RWPE2 (cell line): ENCODE measurements around the gene UBE2E2.
A peak's percentile ranks its signal among the peaks of the same experiment; 100 is the strongest.

Experiments used
- ATAC-seq: fragments of 200-7000 bp; cut with Tn5 transposase; 3 replicates; pipeline ENCODE4 v1.9.1; 2021; ENCODE audit warnings: low read depth
- DNase-seq: peaks from one replicate; pipeline ENCODE4 v3.0.0-alpha.2; 2020; ENCODE audit warnings: low spot score
- H3K27ac ChIP-seq: fragments of 450-650 bp; 2 replicates; pipeline ENCODE4 v1.5.1; 2017; ENCODE audit warnings: mild to moderate bottlenecking; ENCODE audit not compliant: poor library complexity, severe bottlenecking
- H3K27me3 ChIP-seq: fragments of 250-450 bp; sonication (Bioruptor Pico); 2 replicates; pipeline ENCODE4 v1.5.1; 2021; ENCODE audit warnings: mild to moderate bottlenecking, moderate library complexity; ENCODE audit not compliant: insufficient read depth, poor library complexity, severe bottlenecking
- H3K36me3 ChIP-seq: fragments of 250-450 bp; sonication (Bioruptor Pico); 2 replicates; pipeline ENCODE4 v1.5.1; 2020; ENCODE audit warnings: low read depth, mild to moderate bottlenecking, moderate library complexity
- H3K4me1 ChIP-seq: fragments of 250-450 bp; sonication (Bioruptor Pico); 2 replicates; pipeline ENCODE4 v1.5.1; 2021; ENCODE audit warnings: mild to moderate bottlenecking, moderate library complexity; ENCODE audit not compliant: insufficient read depth, poor library complexity, severe bottlenecking
- H3K4me3 ChIP-seq: fragments of 250-450 bp; sonication (Bioruptor Pico); 2 replicates; pipeline ENCODE4 v1.5.1; 2021; ENCODE audit warnings: mild to moderate bottlenecking, moderate library complexity; ENCODE audit not compliant: severe bottlenecking
- H3K9me3 ChIP-seq: fragments of 250-450 bp; sonication (Bioruptor Pico); 2 replicates; pipeline ENCODE4 v1.5.1; 2021; ENCODE audit warnings: mild to moderate bottlenecking, moderate library complexity; ENCODE audit not compliant: severe bottlenecking
- TF ChIP-seq, protein P1 (sequence below): fragments of 450-650 bp; IDR thresholded peaks from one replicate; pipeline ENCODE4 v1.5.1; 2017; ENCODE audit warnings: mild to moderate bottlenecking, moderate library complexity; ENCODE audit not compliant: poor library complexity, severe bottlenecking

Gene UBE2E2

DNA sequence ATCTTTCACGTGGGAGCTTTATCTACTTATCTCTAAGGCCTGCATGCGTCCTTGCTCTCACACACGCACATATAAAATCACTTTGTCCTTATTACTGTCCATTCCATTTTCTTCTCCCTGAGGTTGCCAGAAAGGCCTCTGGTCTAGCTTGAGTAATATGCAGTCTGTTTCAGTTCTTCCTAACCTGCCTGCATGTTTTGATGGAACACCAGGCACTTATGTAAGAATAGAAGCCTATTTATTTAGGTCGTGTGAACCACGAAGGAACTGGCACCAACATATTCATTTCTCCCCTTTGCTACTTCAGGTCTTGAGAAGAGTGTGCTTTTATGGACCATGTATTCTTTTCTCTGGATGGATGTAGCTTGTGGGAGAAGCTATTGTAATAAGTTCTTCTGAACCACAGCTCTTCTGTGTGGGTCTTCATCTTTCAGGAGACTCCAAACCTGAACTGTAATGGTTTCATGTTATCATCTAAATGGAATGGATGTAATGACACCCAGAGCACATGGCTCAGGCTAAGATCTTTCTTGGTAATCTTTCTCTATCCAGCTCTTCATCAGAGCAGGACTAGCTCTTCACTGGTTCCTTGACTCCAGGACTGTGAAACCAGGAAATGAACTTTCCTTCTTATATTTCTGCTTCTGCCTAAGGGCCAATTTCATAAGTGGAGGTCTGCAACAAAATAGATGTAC, 53.8 kb downstream of the UBE2E2 start:
- DNase-seq (no peak), ATAC-seq (no peak)
- H3K4me3 ChIP-seq, result no peak overlapping the region
- TF ChIP-seq, protein P1, sequence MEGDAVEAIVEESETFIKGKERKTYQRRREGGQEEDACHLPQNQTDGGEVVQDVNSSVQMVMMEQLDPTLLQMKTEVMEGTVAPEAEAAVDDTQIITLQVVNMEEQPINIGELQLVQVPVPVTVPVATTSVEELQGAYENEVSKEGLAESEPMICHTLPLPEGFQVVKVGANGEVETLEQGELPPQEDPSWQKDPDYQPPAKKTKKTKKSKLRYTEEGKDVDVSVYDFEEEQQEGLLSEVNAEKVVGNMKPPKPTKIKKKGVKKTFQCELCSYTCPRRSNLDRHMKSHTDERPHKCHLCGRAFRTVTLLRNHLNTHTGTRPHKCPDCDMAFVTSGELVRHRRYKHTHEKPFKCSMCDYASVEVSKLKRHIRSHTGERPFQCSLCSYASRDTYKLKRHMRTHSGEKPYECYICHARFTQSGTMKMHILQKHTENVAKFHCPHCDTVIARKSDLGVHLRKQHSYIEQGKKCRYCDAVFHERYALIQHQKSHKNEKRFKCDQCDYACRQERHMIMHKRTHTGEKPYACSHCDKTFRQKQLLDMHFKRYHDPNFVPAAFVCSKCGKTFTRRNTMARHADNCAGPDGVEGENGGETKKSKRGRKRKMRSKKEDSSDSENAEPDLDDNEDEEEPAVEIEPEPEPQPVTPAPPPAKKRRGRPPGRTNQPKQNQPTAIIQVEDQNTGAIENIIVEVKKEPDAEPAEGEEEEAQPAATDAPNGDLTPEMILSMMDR, result no peak
- no peaks in the 10 kb centered on the region for H3K9me3 ChIP-seq
- no peaks in the 10 kb centered on the region for H3K36me3 ChIP-seq
- no peak overlapping the region for H3K27ac ChIP-seq
- no peaks in the 10 kb centered on the region for H3K4me1 ChIP-seq
- no peaks in the 10 kb centered on the region for H3K27me3 ChIP-seq

DNA sequence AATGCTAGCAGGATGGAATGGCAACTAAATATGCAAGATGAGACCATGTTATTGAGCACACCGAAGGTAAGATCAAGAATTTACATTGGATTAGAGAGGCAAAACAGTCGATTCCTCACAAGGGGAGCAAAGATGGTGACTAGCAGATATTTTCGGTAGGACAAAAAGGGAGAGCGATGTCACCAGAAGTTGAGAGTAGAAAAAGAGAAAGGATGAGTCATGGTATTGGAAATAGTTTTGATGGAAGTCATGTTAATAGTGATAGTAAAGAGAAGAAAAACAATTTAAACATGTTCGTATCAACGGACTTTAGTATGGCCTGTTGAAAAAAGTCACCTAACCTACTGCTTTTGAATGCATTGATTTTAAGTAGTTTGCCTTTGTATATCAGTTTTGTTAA, 55.0 kb downstream of the UBE2E2 start:
- H3K27me3 ChIP-seq, result no peaks in the 10 kb centered on the region
- ATAC-seq, result no peak
- no peak for DNase-seq
- no peaks in the 10 kb centered on the region for H3K9me3 ChIP-seq
- TF ChIP-seq, protein P1, result no peak
- no peaks in the 10 kb centered on the region for H3K36me3 ChIP-seq
- H3K27ac ChIP-seq, result no peak overlapping the region
- H3K4me1 ChIP-seq, result peaks cover 6% of the 10 kb centered on the region
- no peak overlapping the region for H3K4me3 ChIP-seq

DNA sequence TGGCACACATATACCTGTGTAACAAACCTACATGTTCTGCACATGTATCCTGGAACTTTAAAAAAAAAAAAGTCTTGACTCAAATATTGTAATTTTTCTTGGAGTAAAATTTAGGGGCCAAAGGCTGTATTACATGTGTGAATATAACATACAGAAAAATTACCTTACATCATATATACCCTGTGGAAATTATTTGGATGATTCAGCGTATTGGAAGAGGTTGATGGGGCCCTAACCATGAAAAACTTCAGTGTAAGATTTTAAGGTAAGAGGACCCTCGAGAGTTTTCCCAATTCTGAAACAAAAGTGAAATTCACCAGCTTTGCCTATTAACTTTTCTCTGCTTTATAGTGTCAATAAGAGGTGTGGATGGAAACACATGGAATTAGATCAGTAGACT, 56.4 kb downstream of the UBE2E2 start:
- Histone ChIP-seq H3K36me3 (no peaks in the 10 kb centered on the region), H3K27ac (no peak overlapping the region), H3K9me3 (no peaks in the 10 kb centered on the region), H3K4me1 (peaks cover 20% of the 10 kb centered on the region), H3K27me3 (no peaks in the 10 kb centered on the region), H3K4me3 (no peak overlapping the region)
- no peak for ATAC-seq
- DNase-seq, result no peak
- TF ChIP-seq, protein P1, result no peak

DNA sequence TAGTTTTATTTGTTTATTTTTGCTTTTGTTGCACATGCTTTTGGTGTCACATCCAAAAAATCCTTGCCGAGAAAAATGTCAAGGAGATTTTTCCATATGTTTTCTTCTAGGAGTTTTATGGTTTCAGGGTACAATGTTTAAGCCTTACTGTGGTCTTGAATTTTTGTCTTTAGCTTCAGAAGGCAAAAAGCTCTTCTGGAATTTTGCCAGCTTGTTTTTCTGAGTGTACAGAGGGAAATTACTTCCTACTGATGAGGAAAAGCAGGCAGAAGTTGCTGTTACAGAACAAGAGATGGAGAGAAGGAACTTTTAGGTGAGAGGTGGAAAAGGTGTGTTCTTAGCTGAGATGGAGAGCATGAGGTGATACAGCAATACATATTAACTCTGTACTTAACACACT, 59.6 kb downstream of the UBE2E2 start:
- Histone ChIP-seq H3K36me3 (no peaks in the 10 kb centered on the region), H3K27ac (peak overlapping the region; percentile 79), H3K27me3 (no peaks in the 10 kb centered on the region), H3K4me3 (no peak overlapping the region), H3K9me3 (no peaks in the 10 kb centered on the region), H3K4me1 (peaks cover 22% of the 10 kb centered on the region)
- ATAC-seq (no peak), DNase-seq (no peak)
- TF ChIP-seq, protein P1, result no peak

DNA sequence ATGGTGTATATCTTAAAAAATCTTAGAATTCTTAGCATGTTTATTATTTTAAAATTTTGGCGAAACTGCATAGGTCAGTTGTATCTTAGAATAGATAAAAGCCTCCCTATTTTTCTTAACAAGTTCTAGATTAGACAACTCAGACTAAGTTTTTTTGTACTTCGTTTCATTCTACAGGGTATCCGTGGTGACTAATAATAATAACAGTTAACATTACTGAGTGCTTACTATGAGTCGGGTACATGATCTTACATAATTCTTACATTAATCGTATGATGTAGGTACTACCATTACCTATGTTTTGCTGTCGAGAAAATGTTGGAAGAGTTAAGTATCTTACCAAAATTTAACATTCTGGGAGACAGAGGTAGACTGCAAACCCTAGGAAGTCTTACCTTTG, 60.7 kb downstream of the UBE2E2 start:
- peak; percentile 95 for ATAC-seq
- H3K27ac ChIP-seq, result peak overlapping the region; percentile 79

More for the DNA sequence above, 60.7 kb downstream of the UBE2E2 start:
- TF ChIP-seq, protein P1, result no peak
- DNase-seq, result no peak
- Histone ChIP-seq H3K36me3 (no peaks in the 10 kb centered on the region), H3K9me3 (no peaks in the 10 kb centered on the region), H3K27me3 (no peaks in the 10 kb centered on the region), H3K4me3 (no peak overlapping the region), H3K4me1 (peaks cover 22% of the 10 kb centered on the region)
